ENCODE results near the gene UTP4.

Gene UTP4

GRCh38 chr16:69110406-69110805 is 22.0 kb upstream of the UTP4 start:
- Histone ChIP-seq H3K9me3 (ENCODE audit: insufficient read depth, low read length) (no peaks in the 10 kb centered on the region), H3K36me3 (replicated peaks; ENCODE audit: low read depth, low read length) (peaks cover 3% of the 10 kb centered on the region), H3K4me2 (ENCODE audit: low read length) (no peak overlapping the region), H3K27me3 (ENCODE audit: low read depth, low read length) (no peaks in the 10 kb centered on the region), H4K20me1 (ENCODE audit: insufficient read depth, low read length) (peaks cover 15% of the 10 kb centered on the region), H3K9ac (ENCODE audit: low read length) (no peak overlapping the region), H3K4me3 (ENCODE audit: low read length) (no peak overlapping the region), H3K79me2 (ENCODE audit: low read length) (no peaks in the 10 kb centered on the region), H2AFZ (ENCODE audit: low read depth, low read length) (no peak overlapping the region), H3K4me1 (ENCODE audit: low read length) (peaks cover 5% of the 10 kb centered on the region; the same call in 1 of the 2 replicates), H3K27ac (ENCODE audit: low read length) (no peak overlapping the region)
- TF ChIP-seq EZH2phosphoT487 (IDR thresholded peaks at IDR 0.05; ENCODE audit: low read depth): no peak
- no peak for TF ChIP-seq CTCF (IDR thresholded peaks at IDR 0.05; ENCODE audit: low read depth, low read length)

- TF ChIP-seq EZH2phosphoT487 (IDR thresholded peaks at IDR 0.05; ENCODE audit: low read depth) (no peak), CTCF (IDR thresholded peaks at IDR 0.05; ENCODE audit: low read depth, low read length) (no peak)
- Histone ChIP-seq H3K4me1 (ENCODE audit: low read length) (peaks cover 5% of the 10 kb centered on the region; the same call in 1 of the 2 replicates), H3K4me3 (ENCODE audit: low read length) (no peak overlapping the region), H3K27ac (ENCODE audit: low read length) (no peak overlapping the region), H3K9me3 (ENCODE audit: insufficient read depth, low read length) (no peaks in the 10 kb centered on the region), H4K20me1 (ENCODE audit: insufficient read depth, low read length) (peaks cover 15% of the 10 kb centered on the region), H3K36me3 (replicated peaks; ENCODE audit: low read depth, low read length) (peaks cover 3% of the 10 kb centered on the region), H2AFZ (ENCODE audit: low read depth, low read length) (no peak overlapping the region), H3K27me3 (ENCODE audit: low read depth, low read length) (no peaks in the 10 kb centered on the region), H3K4me2 (ENCODE audit: low read length) (no peak overlapping the region), H3K9ac (ENCODE audit: low read length) (no peak overlapping the region), H3K79me2 (ENCODE audit: low read length) (no peaks in the 10 kb centered on the region)
Measured at GRCh38 chr16:69111216-69111875, 21.1 kb upstream of the UTP4 start.

- Histone ChIP-seq H3K9me3 (ENCODE audit: insufficient read depth, low read length) (no peaks in the 10 kb centered on the region), H3K9ac (ENCODE audit: low read length) (no peak overlapping the region), H4K20me1 (ENCODE audit: insufficient read depth, low read length) (peaks cover 17% of the 10 kb centered on the region), H3K4me2 (ENCODE audit: low read length) (no peak overlapping the region), H2AFZ (ENCODE audit: low read depth, low read length) (no peak overlapping the region), H3K27me3 (ENCODE audit: low read depth, low read length) (no peaks in the 10 kb centered on the region), H3K27ac (ENCODE audit: low read length) (no peak overlapping the region), H3K36me3 (replicated peaks; ENCODE audit: low read depth, low read length) (peaks cover 5% of the 10 kb centered on the region), H3K4me1 (ENCODE audit: low read length) (peaks cover 1% of the 10 kb centered on the region; the same call in 1 of the 2 replicates), H3K79me2 (ENCODE audit: low read length) (no peaks in the 10 kb centered on the region), H3K4me3 (ENCODE audit: low read length) (no peak overlapping the region)
- TF ChIP-seq CTCF (IDR thresholded peaks at IDR 0.05; ENCODE audit: low read depth, low read length) (no peak), EZH2phosphoT487 (IDR thresholded peaks at IDR 0.05; ENCODE audit: low read depth) (no peak)
Measured at GRCh38 chr16:69111876-69112230, 20.6 kb upstream of the UTP4 start.

GRCh38 chr16:69112285-69113129 is 19.9 kb upstream of the UTP4 start:
- Histone ChIP-seq H3K9ac (ENCODE audit: low read length) (no peak overlapping the region), H3K79me2 (ENCODE audit: low read length) (no peaks in the 10 kb centered on the region), H3K36me3 (replicated peaks; ENCODE audit: low read depth, low read length) (peaks cover 10% of the 10 kb centered on the region), H3K4me3 (ENCODE audit: low read length) (no peak overlapping the region), H4K20me1 (ENCODE audit: insufficient read depth, low read length) (peaks cover 22% of the 10 kb centered on the region), H2AFZ (ENCODE audit: low read depth, low read length) (no peak overlapping the region), H3K27ac (ENCODE audit: low read length) (no peak overlapping the region), H3K9me3 (ENCODE audit: insufficient read depth, low read length) (no peaks in the 10 kb centered on the region), H3K4me1 (ENCODE audit: low read length) (no peaks in the 10 kb centered on the region), H3K27me3 (ENCODE audit: low read depth, low read length) (no peaks in the 10 kb centered on the region), H3K4me2 (ENCODE audit: low read length) (no peak overlapping the region)
- TF ChIP-seq CTCF (IDR thresholded peaks at IDR 0.05; ENCODE audit: low read depth, low read length) (peak; percentile 74), EZH2phosphoT487 (IDR thresholded peaks at IDR 0.05; ENCODE audit: low read depth) (no peak)
